ELF-1 (cell line): Measurements from ENCODE around the gene KCNG4.
"Not testable (repeated sequence)": the region's sequence is repeated elsewhere in the genome, so short reads cannot be mapped to it uniquely, and the experiment has no call there.

Source experiments
- DNase-seq: peaks from one replicate; pipeline ENCODE4 v3.0.0-alpha.2; 2016; ENCODE audit warnings: low read depth, low spot score

KCNG4 gene

DNA sequence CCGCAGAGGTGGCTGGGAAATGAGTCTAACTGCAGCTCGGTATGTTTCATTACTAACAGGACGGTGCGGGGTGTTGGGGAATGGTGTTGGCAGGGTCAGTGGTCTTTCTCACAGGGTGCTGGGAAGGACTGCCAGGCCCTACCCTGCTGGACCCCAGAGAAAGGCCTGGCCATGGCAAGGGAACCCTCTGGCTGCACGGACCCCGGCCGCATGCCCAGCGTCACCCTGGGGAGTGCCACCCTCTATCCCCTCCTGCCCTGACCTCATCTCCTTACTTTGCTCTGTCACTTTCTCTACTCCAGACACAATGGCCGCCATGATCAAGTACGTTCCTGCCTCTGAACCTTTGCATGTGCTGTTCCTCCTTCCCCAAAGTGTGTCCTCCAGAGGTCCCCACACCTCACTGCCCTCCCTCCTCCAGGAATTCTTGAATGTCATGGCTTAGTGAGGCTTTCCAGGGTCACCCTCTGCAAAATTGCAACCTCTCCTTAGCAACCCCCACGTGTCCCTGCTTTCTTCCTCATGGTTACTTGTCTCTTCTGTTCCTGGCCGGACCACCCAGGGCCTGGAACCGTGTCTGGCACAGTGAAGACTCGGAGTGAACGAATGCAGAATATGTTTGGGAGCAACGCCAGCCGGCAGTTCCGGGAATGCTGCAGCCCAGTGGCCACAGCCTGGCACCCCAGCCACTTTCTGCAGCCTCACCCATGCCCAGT lies 33.7 kb downstream of the KCNG4 start:
- no peak for DNase-seq

DNA sequence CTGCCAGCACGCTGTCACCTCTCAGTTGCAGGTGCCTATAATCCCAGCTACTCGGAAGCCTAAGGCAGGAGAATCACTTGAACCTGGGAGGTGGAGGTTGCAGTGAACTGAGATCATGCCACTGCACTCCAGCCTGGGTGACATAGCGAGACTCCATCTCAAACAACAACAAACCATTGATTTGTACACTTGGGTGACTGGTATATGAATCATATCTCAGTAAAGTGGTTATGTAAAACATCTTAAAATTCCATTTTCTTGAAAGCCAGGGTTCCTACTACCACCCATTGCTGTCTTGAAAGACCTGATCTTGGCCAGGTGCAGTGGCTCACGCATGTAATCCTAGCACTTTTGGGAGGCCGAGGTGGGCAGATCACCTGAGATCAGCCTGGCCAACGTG lies 34.7 kb downstream of the KCNG4 start:
- not testable (repeated sequence) for DNase-seq

DNA sequence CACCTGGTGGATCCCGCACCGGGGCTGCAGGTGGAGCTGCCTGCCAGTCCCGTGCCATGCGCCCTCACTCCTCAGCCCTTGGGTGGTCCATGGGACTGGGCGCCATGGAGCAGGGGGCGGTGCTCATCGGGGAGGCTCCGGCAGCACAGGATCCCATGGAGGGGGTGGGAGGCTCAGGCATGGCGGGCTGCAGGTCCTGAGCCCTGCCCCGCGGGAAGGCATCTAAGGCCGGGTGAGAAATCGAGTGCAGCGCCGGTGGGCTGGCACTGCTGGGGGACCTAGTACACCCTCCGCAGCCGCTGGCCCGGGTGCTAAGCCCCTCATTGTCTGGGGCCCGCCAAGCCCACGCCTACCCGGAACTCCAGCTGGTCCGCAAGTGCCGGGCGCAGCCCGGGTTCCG lies 35.3 kb downstream of the KCNG4 start:
- DNase-seq = not testable (repeated sequence)

DNA sequence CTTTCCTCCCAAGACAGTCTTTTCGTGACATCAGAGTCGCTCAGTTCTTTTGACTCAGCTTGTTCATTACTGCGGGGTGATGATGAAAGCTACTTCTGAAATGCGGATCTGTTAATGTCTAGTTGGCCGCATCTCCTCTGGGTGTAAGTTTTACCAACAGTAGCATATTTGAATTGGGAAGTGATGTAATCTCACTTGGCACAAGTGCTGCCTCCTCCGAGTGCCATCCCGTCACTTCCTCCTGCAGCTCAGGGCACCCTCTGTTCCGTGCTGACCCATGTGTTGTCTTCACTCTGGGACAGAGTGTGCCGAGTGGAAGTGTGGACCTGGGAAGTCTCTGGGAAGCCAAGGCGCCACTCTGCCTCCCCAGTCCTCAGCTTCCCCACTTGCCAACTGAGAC lies 40.0 kb downstream of the KCNG4 start:
- no peak for DNase-seq

DNA sequence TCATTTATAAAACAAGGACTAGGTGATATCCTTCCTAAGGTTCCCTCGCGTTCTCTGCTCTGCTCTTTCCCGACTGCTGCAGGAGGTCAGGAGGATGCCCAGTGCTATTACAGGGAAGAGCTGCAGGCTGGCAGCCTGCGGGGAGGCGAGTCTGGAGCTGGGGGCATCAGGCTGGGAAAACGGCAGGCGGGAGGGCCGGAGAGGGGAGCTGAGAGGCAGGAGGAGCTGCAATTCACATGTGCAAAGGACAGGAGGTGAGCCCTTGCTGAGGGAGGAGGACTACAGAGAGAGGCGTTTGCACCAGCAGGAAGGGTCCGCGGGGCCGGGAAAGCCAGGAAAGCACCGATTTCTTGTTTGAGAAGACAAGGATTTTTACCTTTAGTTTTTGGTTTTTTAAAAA lies 40.7 kb downstream of the KCNG4 start:
- no peak for DNase-seq

DNA sequence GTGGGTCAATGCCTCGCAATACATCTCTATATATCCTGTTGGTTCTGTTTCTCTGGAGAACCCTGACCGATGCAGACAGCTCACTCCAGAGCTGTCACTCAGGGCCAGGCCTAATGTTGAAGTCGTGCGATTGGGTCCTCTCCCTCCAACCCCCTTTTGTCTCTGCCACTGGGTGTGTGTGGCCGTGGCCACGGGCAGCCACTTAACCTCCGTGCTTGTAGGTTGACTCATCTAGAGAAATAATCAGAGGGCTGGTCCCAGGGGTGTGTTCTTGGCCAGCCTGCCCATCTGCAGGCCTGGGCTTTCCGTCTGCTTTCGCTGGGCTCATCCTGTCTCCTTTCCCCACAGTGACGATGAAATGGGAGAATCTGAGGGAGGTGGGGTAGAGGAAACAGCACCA lies 41.4 kb downstream of the KCNG4 start:
- no peak for DNase-seq

DNA sequence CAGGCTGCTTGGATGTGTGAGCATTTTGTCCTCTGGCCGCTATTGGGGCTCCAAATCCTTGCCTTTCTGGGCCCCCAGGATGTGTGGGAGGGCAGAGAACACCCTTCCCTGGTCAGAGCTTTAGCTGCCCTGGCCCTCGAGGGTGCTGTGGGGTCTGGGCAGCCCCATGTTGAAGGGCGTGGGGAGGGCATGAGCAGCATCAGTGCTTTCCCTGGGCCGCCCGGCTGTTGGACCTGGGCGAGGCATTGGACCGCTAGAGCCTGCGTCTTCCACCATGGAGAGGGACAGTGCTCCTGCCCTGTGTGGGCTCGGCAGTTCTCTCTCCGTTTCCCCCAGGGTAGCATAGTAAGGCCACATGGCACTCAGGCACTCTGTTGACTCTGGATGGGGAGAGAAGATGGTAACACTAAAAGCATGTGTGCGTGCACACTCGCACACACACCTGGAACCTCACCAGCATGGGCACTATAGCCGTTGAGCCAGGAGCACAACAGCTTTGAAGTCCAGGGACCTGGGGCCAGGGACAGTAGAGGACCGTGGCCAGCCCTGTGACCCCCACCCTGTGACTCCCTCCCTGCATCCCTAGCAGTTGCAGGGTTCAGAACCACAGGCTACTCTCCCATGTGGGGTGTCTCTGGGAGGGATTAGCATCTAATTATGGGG lies 42.2 kb downstream of the KCNG4 start:
- no peak for DNase-seq

DNA sequence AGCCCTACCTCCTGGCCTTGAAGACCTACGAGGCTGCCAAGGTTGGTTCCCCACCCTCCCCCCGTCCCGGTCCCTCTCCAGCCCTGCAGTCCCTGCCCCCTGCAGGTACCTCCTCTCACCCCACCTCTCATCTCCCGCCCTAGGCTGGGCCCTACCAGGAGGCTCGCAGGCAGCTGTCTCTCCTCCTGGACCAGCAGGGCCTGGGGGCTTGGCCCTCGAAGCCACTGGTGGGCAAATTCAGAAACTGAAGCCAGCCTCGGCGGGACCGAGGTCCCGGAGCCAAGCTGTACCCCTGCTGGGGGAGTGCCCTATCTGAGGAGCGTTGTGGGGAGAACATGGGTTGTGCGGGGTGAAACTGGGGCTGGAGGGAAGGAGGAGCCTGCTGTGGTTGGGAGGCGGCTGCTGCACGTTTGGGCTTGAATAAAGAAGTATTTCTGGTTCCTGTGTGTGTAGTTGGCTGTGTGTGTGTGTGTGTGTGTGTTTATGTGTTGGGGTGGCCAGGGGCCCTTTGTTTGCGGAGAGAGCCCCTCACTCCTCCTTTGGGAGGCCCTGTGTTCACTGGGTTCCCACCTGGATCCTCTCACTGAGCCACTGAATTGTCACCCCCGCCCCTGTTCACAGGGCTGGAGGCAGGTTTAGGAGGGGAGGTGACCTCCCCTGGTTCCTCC lies 43.0 kb downstream of the KCNG4 start:
- DNase-seq = no peak

DNA sequence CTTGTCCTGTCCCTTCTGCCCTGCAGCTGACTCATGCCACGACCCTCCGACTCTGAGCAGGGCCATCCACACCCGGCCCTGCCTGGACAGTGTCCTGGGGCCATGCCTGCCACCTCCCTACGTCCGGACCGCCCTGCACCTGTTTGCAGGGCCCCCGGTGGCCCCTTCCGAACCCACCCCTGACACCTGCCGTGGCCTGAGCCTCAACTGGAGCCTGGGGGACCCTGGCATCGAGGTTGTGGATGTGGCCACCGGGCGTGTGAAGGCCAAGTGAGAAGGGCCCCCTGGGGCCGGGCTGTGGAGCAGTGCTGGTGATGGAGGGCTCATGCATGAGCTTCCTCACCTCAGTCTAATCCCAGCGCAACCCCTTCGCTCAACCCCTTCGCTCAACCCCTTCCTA lies 43.7 kb downstream of the KCNG4 start:
- DNase-seq = no peak

DNA sequence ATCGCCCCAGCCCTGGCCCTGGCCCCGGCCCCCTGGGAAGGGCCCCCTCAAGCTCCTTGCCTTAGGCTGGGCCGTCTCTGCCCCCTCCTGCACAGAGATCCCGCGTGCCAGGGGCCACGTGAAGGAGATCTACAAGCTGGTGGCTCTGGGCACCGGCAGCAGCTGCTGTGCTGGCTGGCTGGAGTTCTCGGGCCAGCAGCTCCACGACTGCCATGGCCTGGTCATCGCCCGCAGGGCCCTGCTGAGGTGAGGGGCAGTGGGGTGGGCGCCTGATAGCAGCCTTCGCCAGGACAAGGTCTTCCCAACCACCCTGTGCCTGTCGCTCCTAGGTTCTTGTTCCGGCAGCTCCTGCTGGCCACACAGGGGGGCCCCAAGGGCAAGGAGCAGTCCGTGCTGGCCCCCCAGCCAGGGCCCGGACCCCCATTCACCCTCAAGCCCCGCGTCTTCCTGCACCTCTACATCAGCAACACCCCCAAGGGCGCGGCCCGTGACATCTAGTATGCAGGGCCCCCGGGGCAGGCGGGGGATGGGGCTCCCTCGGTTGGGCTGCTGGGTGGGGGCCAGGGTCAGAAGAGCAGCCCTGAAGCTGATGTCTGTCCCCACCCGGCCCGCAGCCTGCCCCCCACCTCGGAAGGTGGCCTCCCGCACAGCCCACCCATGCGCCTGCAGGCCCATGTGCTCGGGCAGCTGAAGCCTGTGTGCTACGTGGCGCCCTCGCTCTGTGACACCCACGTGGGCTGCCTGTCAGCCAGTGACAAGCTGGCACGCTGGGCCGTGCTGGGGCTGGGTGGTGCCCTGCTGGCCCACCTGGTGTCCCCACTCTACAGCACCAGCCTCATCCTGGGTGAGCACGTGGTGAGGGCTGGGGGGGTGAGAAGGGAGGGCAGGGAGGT lies 44.4 kb downstream of the KCNG4 start:
- DNase-seq = no peak

DNA sequence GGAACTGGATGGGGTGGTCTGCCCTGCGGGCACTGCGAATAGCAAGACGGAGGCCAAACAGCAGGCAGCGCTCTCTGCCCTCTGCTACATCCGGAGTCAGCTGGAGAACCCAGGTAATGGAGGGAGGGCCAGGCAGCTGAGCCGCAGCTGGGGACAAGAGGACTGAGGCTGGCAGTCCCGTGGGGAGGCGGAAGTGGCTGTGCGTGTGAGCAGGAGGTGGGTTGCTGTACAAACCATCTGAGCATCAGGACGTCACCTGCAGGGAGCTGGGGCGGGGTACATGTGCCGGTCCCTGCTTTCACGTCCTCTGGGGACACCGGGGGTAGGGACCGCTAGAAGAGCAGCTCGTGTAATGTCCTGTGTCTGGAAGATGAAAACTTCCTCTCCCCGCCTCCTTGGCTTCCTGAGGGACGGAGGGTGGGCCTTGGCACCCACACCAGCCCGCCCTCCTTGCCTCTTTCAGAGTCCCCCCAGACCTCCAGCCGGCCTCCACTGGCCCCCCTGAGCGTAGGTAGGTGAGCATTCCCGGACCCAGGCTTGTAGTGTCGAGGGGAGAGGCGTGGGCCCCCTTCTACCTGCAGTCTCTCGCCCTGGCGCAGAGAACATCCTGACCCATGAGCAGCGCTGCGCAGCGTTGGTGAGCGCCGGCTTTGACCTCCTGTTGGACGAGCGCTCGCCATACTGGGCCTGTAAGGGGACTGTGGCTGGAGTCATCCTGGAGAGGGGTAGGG lies 45.2 kb downstream of the KCNG4 start:
- DNase-seq = peak; percentile 32

DNA sequence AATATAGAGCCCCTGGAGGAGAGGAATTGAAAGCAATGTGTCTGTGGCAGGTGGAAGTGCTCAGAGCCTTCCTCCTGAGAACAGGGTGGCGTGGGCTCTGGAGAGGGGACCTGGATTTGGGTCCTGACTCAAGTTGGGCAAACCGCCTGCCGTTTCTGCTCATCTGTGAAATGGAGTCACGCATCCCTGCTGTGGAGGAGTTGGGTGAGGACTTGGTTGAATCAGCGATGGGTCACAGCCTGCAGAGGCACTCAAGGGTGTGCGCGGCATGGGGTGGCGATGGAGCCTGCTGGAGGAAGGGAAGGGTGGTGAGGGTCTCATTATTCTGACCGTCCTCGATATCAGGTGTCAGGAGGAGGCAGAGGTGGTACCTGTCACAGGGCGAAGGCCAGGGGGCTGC lies 45.8 kb downstream of the KCNG4 start:
- no peak for DNase-seq

DNA sequence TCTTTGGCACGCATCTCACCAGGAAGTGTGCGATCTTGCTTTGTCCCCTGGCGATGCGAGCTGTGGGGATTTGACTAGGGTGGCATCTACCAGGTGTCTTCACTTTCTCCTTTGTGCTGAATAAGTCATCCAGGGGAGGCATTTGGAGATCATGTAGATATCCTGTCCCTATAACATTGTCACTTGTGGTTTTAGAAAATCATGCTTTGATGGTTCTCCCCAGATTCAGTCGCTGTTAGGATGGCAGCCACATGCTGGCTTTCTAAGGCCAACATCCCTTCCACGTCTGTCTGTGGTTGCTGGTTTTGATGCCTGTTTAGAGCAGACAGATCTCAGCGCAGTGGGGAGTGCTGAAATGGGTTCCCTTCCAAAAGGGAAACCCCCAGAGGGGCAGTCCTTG lies 46.3 kb downstream of the KCNG4 start:
- DNase-seq = no peak

DNA sequence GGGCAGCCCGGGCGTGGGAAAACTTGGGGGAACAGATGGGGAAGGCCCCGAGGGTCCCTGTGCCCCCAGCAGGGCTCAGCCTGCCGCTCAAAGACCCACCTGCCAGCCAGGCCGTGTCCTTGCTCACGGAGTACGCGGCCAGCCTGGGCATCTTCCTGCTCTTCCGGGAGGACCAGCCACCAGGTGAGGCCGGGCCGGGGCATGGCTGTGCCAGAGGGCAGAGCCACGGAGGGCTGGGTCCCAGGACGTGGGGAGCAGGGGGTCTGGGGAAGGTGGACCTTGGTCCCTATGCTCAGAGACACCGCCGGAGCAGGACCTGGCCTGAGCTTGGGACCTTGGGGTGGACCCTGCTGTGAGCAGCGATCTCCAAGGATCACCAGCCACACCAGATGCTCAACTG lies 48.3 kb downstream of the KCNG4 start:
- DNase-seq = no peak

DNA sequence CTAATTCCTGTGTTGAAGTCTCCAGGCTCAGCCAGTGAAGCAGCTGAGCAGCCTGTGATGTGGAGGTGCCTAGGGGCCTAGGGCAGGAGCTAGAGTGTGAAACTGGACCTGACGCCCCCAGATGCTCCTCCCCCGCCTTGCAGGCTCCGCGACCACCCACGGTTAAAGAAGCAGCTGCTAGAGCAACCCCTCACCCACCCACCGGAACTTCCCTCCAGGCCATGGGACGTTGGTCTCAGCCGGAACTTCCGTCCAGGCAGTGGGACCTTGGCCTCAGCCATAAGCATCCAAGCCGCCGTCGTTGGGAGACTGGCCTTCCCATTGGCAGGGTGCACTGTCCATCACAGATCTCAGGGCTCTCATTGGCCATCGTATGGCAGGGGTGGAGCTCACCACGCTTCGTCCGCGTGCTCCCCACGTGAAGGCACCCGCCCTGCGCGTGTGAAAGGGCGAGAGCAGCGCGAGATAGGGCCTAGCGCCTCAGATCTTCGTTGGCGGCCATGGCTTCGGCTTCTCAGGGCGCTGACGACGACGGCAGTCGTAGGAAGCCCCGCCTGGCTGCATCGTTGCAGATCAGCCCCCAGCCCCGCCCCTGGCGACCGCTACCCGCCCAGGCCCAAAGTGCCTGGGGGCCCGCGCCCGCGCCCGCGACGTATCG lies 49.0 kb downstream of the KCNG4 start, which contains the start of gene ADAD2:
ADAD2 (plus strand) TSS at position 427 of the 658 bp plus-strand sequence; CDS start at position 501, 74 bp downstream.
- DNase-seq = peak; percentile 58

DNA sequence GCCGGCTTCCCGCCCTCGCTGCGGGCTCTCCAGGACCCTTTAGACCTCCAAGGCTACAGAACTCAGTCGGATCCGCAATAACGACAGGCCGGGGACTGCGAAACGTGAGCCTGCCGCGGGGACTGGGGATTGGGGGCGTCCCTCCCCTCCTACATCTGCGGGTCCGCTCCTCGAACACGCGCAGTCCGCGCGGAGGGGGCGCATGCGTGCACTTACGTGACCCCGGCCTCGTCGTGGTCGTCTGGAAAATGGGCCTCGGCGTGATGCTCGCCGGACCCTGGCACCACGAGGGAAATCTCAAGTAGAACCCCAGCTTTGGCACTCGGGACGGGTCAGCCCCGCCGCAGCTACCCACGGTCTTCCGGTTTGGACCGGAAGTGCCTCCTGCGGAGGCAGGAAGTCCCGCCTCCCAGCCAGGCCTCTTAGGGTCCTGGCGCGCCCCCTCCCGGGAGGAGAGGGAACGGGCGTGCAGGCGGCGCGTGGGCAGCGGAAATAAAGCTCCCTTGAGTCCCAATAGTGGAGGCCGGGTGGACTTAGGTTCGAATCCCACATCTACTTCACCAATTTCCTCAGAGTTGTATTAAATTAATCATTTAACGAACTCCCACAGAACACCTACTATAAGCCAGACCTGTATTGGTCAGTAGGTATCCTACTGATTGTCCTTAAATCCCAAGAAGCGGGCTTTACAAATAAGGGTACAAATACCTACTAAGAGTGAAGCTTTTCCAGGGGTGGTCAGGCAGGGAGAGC lies 53.0 kb downstream of the KCNG4 start, which contains the start of gene TAF1C:
TAF1C (minus strand) TSS at position 373 of the 753 bp plus-strand sequence. CDS start 2,069 bp downstream, outside the sequence.
- peak; percentile 96 for DNase-seq

DNA sequence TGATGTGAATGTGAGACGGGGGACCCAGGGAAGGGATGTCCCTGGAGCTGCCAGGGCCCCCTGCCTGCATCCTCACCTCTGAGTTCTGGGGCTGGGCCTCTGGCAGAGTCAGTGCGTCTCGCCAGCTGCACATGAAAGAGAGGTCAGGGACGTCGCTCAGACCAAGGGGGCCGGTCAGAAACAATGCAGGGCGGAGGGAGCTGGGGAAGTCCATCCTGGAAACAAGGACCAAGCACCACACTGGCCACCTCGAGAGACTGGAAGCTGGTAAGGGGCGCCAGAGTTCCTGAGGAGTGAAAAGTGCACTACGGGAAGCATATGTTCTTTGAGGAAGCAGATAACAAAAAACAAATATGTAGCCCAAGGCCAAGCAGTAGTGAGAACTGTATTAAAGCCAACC lies 55.0 kb downstream of the KCNG4 start:
- no peak for DNase-seq

DNA sequence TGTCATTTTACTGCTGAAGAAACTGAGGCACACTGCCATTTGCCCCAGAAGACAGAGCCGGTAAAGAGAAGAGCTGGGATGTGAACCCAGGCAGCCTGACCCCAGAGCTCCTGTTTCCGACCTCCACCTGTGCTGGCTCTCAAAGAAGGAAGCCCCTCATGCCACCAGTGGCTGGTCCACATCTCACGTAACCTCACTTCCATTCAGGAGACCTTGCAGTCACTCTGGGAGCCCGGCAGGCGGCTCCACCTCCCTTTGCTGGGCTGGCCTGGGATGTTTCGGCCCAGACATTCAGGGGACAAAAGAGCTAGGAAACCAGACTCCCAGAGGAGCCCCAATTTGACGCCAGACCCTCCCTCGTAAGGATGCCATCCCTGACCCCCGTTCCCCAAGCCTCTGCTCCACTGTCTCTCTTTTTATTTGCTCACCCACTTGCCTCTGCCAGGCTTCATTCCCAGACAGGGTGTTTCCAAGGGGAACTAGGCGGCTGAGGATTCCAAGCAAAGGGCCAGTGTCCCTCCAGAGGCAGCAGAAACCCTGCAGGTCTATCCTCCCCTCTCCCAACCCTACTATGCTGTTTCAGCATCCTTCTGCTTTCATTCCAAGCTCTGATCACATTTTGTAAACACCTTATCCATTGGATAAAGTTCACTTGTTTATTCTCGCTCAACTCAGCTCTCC lies 55.8 kb downstream of the KCNG4 start:
- no peak for DNase-seq

DNA sequence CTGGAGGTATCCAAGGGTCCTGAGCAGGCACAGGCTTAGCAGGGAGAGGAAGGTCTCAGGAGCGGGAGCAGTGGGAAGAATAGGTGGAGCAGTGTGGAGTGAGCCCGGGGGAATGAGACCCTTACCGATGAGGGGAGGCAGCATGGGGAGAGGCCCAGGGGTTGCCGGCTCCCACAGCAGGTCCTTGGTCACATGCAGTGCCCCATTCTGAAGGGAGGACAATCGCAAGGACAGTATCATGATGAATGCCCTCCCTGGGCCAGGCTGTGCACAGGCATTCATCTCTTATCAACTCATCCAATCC lies 56.3 kb downstream of the KCNG4 start:
- no peak for DNase-seq
